Uterus (tissue), 2 donors: ENCODE data around the gene GTF2F2.

ENCODE experiments used
- POLR2A ChIP-seq, 2 donors: fragments of 450-650 bp; IDR thresholded peaks; one replicate each; pipeline ENCODE4 v1.6.1; 2016; ENCODE audit warnings: antibody characterized with exemption in 2 of 2, mild to moderate bottlenecking in 1 of 2, moderate library complexity in 1 of 2
- TF ChIP-seq, protein P1 (sequence below), 4 experiments: fragments of 200-600 bp in 2 of 4; fragments of 450-650 bp in 2 of 4; sonication (generic) in 2 of 4; IDR thresholded peaks; one replicate each; pipeline ENCODE4 v1.5.1; 2016 to 2019; ENCODE audit warnings: antibody characterized with exemption in 4 of 4, mild to moderate bottlenecking in 2 of 4, moderate library complexity in 1 of 4

DNA sequence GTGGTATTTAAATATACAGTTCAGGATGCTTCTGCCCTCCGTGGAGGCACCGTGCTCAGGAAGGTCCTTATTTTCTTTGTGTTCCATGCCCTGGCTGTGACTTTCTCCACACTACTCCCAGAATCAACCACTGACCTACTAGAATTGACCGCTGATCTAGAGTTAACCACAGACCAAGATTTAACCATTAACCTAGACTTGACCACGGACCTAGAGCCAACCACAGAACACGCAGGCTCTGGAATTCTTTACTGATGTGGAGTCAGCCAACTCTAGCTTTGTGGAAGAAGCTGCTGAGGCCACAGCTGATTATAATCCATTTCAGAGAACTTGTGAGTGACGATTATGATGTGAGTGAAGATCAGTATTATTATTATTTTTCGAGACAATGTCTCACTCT is 18.0 kb downstream of the GTF2F2 start:
- TF ChIP-seq, protein P1, sequence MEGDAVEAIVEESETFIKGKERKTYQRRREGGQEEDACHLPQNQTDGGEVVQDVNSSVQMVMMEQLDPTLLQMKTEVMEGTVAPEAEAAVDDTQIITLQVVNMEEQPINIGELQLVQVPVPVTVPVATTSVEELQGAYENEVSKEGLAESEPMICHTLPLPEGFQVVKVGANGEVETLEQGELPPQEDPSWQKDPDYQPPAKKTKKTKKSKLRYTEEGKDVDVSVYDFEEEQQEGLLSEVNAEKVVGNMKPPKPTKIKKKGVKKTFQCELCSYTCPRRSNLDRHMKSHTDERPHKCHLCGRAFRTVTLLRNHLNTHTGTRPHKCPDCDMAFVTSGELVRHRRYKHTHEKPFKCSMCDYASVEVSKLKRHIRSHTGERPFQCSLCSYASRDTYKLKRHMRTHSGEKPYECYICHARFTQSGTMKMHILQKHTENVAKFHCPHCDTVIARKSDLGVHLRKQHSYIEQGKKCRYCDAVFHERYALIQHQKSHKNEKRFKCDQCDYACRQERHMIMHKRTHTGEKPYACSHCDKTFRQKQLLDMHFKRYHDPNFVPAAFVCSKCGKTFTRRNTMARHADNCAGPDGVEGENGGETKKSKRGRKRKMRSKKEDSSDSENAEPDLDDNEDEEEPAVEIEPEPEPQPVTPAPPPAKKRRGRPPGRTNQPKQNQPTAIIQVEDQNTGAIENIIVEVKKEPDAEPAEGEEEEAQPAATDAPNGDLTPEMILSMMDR (IDR thresholded peaks at IDR 0.05), result no peak
- no peak for TF ChIP-seq POLR2A (IDR thresholded peaks at IDR 0.05)
